H4 (cell line): ENCODE measurements around the gene MAP1LC3B. TPM values are rescaled to one million over a fixed set of nuclear protein-coding genes. Genes with fewer than 3 reads are reported as not detected.
A peak's percentile ranks its signal among the peaks of the same experiment; 100 is the strongest.

Source experiments
- DNase-seq: peaks from one replicate; pipeline ENCODE4 v3.0.0-alpha.2; 2015; ENCODE audit warnings: low spot score
- total RNA-seq: library from RNA; depleted of rRNA; stranded (reverse); fragments of >200 nt; shearing (Covaris generic); gene quantifications from 2 replicates; pipeline ENCODE4 v1.2.3, GENCODE V29; 2014

MAP1LC3B gene
- total RNA-seq, 1 experiment from 2014 or later, result 28.5 TPM

DNA sequence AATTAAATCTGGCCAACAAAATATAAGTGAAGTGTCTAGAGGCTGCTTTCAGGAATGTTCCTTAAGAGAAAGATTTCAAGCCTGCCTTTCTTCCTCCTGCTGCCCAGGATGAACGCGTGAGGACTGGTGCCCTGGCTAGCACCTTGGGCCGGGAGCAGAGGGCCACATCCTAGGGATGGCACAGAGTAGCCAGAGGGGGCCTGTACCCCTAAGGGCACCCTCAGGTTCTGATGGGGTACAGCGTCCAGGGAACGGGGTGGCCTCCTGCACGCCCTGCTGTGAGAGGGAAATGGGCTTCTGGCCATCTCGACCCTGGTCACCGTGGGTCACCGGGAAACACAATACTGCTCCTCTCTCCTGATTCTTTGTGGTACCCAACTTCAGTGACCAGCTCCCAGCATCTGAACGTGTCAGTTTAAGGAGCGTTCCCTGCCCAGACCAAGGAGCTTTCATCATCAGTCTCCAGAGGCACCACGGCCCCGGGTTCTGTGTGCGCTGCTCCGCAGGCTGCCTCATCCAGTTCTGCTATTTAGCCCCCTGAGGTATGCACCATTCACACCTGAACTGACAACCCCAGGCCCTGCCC lies 40.3 kb downstream of the MAP1LC3B start:
- DNase-seq, result no peak

DNA sequence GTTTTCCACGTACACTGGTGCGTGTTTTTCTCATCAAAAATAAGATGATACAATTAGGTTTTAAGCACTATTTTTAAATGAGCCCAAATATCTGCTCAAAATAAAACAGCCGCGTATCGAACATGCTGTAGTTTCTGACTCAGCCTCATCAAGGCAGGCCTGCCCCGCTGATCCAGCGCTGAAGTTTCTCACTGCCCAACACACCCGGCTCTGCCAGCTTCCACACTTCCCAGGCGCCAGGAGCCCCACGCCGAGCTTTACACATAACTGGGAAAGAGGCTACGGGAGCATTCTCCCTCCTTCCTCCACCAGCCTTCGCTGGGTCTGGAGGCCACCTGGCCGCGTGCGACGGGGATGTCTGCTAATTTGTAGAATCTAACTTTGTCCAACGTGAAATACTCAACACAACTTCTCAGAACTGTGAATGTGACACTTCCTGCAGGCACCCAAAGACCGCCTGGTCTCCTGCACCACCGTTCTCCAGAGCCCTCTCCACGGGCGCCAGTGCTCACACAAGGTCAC lies 42.1 kb downstream of the MAP1LC3B start:
- no peak for DNase-seq

GRCh38 chr16:87435372-87436224 lies 43.5 kb downstream of the MAP1LC3B start:
- no peak for DNase-seq

DNA sequence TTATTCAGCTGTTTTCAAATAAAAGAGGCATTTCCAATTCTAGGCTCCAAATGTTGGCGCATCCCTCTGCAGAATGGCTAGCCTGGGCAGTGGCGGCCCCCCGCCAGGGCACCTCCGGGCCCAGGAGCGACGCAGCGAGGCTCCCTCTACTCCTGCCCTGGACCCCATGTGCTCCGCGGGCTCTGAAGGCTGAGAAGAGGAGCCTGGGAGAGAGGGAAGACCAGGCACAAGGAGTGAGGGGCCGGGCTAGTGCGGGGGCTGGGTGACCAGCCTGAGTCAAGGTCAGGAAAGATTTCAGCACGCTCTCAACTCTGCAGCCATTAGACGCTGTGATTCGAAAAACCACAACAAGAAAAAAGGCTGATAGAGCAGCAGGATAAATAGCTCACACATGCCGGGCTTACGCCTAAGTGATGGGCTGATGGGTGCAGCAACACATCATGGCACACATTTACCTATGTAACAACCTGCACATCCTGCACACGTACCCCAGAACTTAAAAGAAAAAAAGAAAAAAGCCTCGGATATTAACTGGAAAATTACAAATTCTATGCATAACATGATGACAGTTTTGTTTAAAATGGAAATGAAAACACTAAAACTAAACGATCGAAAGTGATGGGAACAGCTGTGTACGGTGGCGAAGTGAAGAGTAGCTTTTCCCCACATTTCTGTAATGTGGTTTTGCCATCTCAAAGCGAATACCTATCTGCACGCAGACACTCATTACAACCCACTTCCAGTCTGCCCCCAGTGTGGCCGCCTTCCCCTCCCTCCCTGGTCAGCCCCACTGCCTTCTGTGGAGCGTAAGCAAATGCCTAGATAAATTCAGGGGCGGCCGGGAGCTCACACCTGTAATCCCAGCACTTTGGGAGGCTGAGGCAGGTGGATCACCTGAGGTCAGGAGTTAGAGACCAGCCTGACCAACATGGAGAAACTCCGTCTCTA lies 44.4 kb downstream of the MAP1LC3B start:
- no peak for DNase-seq

DNA sequence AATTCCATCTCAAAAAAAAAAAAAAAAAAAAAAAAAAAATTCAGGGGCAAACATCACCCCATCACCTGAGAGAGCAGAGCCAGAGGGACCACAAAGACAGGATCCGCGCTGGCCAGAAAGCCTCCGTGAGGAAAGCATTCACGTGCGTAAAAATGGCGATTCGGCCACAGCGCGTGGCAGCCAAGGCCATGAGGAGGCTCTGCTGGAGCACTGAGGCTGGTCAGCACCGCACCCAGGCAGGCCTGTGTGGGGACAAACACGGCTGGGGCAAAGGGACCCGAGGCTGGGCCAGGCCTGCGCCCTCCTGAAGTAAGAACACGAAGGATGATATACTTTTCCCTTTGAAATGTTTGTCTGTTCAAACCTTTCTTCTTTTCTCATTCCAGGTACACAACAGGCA lies 45.2 kb downstream of the MAP1LC3B start:
- DNase-seq, result no peak

GRCh38 chr16:87437911-87438610 lies 45.9 kb downstream of the MAP1LC3B start:
- peak; percentile 29 for DNase-seq

- no peak for DNase-seq
Observed at GRCh38 chr16:87438611-87438985, 46.5 kb downstream of the MAP1LC3B start.

DNA sequence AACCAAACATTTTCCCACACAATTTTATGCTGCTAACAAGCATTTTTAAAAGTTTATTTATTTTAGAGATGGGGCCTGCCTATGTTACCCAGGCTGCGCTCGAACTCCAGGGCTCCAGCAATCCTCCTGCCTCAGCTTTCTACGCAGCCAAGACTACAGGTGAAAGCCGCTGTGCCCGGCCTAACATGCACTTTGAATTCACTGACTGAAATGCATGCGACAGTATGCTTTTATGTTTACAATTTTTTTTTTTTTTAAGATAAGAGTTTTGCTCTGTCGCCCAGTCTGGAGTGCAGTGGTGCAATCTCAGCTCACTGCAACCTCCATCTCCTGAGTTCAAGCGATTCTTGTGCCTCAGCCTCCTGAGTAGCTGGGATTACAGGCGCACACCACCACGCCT lies 47.8 kb downstream of the MAP1LC3B start:
- no peak for DNase-seq

DNA sequence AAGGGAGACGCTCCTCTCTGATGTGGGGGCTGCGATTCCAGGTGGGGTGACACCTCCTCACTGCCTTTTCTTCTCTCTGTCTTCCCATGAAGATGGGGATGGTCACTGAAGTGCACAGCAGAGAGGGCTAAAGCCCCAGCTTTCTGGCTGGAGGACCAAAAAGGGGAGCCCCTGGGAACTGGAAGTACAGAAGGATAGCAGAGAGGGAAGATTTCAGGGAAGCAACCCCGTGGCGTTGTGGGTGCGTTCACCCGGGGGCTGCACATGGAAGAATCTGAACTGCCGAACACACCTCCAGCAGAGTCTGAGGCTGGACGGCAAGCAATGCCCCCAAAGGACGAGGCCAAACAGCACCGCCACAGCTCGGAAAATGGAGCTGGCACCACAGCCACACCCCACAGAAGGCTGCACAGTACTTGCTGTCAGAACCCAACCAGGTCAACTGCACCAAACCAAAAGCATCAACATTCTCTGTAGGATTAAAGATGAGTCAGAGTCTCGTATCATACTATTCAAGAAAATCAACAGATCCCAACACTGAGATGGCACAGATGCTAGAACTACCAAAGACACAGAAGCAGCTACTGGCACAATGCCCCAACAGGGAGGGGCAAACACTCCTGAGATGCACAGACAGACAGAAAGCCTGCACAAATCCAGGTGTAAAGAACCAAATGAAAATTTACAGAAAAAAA lies 49.9 kb downstream of the MAP1LC3B start:
- DNase-seq, result peak; percentile 1

- no peak for DNase-seq
Observed at GRCh38 chr16:87442581-87442966, 50.4 kb downstream of the MAP1LC3B start.

GRCh38 chr16:87443016-87443415 lies 50.9 kb downstream of the MAP1LC3B start:
- DNase-seq, result no peak

GRCh38 chr16:87443964-87444363 lies 51.8 kb downstream of the MAP1LC3B start:
- DNase-seq, result no peak

DNA sequence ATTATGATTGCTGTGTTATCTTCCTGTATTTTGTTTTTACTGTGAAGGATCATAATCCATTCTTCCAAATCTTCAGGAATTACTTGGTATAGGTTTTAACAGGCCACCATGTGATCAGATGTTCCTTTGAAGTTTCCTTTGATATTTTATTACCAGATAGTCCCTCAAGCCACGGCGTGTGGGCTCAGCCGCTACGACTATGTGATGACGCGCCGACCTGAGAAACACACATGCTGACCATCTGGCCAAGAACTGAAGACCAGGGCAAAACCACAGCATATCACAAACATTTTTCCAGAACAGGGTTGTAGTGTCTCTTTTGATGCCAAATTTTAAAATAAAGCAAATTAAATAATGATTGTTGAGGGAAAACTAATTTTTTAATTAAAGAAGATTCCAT lies 53.4 kb downstream of the MAP1LC3B start:
- no peak for DNase-seq

DNA sequence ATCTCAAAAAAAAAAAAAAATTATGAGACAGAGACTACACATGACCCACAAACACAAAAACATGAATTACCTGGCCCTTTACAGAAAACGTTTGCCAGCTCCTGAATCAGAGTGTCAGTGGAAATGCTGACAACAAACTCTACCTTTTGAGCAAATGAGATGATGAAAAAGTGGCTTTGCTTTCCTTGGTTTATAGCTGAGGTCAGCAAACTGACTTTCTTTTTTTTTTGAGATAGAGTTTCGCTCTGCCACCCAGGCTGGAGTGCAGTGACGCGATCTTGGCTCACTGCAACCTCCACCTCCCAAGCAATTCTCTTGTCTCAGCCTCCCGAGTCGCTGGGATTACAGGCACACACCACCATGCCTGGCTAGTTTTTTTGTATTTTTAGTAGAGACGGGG lies 54.3 kb downstream of the MAP1LC3B start:
- no peak for DNase-seq

DNA sequence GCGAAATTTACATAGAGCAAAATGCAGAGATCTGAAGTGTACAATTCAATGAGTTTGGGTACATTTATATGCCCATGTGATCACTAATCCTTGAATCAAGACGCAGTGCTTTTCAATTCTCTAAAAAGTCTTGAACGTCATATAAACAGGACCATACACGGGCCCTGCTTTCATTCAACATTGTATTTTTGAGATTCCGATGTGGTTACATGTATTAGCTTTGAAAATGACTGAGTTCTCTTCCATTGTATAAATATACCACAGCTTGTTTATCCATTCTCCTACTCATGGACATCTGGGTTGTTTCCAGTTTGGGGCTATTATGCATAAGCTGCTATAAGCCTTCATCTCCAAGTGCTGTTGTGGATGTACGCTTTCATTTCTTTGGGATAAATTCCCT lies 55.2 kb downstream of the MAP1LC3B start:
- peak; percentile 79 for DNase-seq

DNA sequence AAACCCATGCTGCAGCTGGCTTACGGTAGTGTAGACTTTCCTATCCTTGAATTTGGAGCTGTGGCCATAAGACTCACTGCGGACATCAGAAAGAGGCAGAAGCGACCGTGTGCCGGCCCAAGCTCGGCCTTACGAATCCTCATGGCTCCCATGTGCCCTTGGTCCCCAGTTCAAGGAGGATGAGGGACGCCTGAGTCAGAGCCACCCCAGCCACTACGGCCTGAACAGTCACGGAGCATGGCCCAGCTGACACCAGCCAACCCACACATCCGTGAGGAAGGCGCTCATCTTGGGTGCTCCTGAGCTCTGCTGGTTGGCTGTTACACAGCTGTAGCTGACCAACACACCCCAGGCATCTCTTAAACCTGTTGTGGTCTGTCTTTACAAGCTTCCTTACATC lies 56.7 kb downstream of the MAP1LC3B start:
- peak; percentile 2 for DNase-seq

DNA sequence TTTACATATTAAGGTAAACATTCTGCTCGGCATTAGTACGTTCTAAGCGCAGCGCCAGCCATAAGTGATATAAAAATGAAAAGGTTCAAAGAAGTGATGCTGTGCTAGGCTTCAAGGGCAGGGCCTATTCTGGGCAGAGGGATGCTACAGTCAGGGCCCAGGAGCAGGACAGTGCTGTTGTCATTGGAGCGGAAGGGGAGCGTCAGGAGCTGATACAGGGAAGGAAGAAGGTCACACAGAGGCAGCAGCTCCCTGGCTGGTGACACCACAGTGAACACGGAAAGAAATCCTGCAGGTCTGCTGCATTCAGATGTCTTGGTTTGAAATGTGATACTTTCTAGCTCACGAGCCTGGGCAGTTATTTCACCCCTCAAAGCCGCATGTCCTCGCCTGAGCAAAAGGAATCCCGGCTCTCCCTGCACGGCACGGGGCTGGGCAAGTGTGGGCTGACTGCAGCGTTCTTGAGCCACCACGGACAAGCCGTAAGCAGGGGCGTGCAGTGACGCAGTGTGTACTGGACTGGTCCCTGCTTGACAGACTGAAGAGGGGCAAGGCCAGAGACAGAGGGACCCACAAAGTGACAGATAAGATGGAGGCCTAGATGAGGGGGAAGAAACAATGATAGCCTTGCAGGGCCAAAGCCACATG lies 59.6 kb downstream of the MAP1LC3B start:
- no peak for DNase-seq

DNA sequence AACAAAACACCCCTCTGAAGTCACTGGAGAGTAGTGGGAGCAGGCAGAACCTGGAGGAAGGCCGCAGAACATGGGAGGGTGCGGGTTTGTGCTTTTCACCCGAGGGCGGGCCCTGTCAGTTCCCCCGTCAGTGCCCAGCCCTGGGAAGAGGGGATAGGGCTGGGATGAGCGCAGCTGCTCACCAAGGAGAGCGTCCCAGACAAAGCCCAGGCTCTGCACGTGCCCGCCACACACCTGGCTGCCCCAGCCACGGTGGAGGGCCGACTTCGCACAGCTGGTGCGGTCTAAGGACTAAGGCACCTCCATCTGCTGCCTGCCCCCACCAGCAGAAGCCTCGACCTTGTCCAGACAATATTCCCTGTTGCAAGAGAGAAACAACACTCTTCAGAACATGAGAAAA lies 61.2 kb downstream of the MAP1LC3B start:
- no peak for DNase-seq
